Neutrophil (primary cell): ENCODE results near the gene GRK4.
A peak's percentile ranks its signal among the peaks of the same experiment; 100 is the strongest.

Experiments
- H3K27ac ChIP-seq: fragments of 200-600 bp; sonication (generic); 2 replicates; pipeline ENCODE4 v1.5.1; 2016; ENCODE audit warnings: mild to moderate bottlenecking, moderate library complexity
- H3K27me3 ChIP-seq: fragments of 200-600 bp; sonication (generic); 2 replicates; pipeline ENCODE4 v1.6.0; 2016; ENCODE audit warnings: mild to moderate bottlenecking
- H3K36me3 ChIP-seq: fragments of 200-600 bp; sonication (generic); 2 replicates; pipeline ENCODE4 v1.5.1; 2017
- H3K4me1 ChIP-seq, 2 experiments: fragments of 200-600 bp in 1 of 2; sonication (generic) in 1 of 2; 1 replicate in 1 of 2; 2 replicates in 1 of 2; pipeline versions ENCODE4 v1.5.1 to v1.6.1; 2013 to 2016; ENCODE audit warnings: low read depth in 1 of 2, low read length in 1 of 2, mild to moderate bottlenecking in 1 of 2, moderate library complexity in 1 of 2; ENCODE audit not compliant: control insufficient read depth in 1 of 2, insufficient read depth in 1 of 2
- H3K4me3 ChIP-seq, 2 experiments: fragments of 200-600 bp in 1 of 2; sonication (generic) in 1 of 2; 1 replicate in 1 of 2; 2 replicates in 1 of 2; pipeline ENCODE4 v1.5.1; 2013 to 2016; ENCODE audit warnings: low read depth in 1 of 2, low read length in 1 of 2, mild to moderate bottlenecking in 1 of 2, moderate library complexity in 1 of 2
- H3K9me3 ChIP-seq: fragments of 200-600 bp; sonication (generic); 2 replicates; pipeline ENCODE4 v1.5.1; 2016
- TF ChIP-seq, protein P1 (sequence below): fragments of 200-600 bp; sonication (generic); IDR thresholded peaks from 2 replicates; pipeline ENCODE4 v1.5.1; 2016; ENCODE audit warnings: antibody characterized with exemption

GRK4 gene

DNA sequence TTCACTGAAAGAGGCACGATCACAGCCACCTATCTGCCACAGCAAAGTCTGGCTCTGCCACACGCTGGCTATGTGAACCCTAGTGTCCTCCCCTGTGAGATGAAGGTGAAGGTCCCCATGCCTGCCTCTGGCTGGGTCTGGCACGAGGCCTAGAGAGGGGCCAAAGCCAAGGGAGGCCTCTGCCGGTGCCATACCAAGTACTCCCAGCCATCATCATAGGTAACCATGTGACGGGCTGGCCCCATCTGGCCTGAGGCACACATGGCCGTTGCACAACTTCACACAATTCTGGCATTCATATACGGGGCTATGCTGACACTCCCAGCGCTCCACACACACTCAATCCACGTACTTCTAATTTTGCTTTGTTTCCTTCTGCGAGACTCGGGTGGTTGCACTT is 15.4 kb upstream of the GRK4 start:
- H3K9me3 ChIP-seq = no peaks in the 10 kb centered on the region
- TF ChIP-seq, protein P1, sequence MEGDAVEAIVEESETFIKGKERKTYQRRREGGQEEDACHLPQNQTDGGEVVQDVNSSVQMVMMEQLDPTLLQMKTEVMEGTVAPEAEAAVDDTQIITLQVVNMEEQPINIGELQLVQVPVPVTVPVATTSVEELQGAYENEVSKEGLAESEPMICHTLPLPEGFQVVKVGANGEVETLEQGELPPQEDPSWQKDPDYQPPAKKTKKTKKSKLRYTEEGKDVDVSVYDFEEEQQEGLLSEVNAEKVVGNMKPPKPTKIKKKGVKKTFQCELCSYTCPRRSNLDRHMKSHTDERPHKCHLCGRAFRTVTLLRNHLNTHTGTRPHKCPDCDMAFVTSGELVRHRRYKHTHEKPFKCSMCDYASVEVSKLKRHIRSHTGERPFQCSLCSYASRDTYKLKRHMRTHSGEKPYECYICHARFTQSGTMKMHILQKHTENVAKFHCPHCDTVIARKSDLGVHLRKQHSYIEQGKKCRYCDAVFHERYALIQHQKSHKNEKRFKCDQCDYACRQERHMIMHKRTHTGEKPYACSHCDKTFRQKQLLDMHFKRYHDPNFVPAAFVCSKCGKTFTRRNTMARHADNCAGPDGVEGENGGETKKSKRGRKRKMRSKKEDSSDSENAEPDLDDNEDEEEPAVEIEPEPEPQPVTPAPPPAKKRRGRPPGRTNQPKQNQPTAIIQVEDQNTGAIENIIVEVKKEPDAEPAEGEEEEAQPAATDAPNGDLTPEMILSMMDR = no peak
- no peak overlapping the region for H3K4me3 ChIP-seq
- H3K27me3 ChIP-seq = no peaks in the 10 kb centered on the region
- no peaks in the 10 kb centered on the region for H3K4me1 ChIP-seq
- H3K27ac ChIP-seq = no peak overlapping the region
- H3K36me3 ChIP-seq = peaks cover 54% of the 10 kb centered on the region

GRCh38 chr4:2948895-2949781 is 14.2 kb upstream of the GRK4 start:
- TF ChIP-seq, protein P1 = no peak
- no peaks in the 10 kb centered on the region for H3K9me3 ChIP-seq
- H3K36me3 ChIP-seq = peaks cover 54% of the 10 kb centered on the region
- H3K27me3 ChIP-seq = no peaks in the 10 kb centered on the region
- H3K27ac ChIP-seq = no peak overlapping the region
- H3K4me1 ChIP-seq = no peaks in the 10 kb centered on the region
- H3K4me3 ChIP-seq = no peak overlapping the region

- no peak overlapping the region for H3K27ac ChIP-seq
- H3K4me1 ChIP-seq = no peaks in the 10 kb centered on the region
- no peaks in the 10 kb centered on the region for H3K27me3 ChIP-seq
- H3K36me3 ChIP-seq = peaks cover 54% of the 10 kb centered on the region
- H3K9me3 ChIP-seq = no peaks in the 10 kb centered on the region
- TF ChIP-seq, protein P1 = no peak
- no peak overlapping the region for H3K4me3 ChIP-seq
These were observed 13.6 kb upstream of the GRK4 start for GRCh38 chr4:2949782-2950125.

DNA sequence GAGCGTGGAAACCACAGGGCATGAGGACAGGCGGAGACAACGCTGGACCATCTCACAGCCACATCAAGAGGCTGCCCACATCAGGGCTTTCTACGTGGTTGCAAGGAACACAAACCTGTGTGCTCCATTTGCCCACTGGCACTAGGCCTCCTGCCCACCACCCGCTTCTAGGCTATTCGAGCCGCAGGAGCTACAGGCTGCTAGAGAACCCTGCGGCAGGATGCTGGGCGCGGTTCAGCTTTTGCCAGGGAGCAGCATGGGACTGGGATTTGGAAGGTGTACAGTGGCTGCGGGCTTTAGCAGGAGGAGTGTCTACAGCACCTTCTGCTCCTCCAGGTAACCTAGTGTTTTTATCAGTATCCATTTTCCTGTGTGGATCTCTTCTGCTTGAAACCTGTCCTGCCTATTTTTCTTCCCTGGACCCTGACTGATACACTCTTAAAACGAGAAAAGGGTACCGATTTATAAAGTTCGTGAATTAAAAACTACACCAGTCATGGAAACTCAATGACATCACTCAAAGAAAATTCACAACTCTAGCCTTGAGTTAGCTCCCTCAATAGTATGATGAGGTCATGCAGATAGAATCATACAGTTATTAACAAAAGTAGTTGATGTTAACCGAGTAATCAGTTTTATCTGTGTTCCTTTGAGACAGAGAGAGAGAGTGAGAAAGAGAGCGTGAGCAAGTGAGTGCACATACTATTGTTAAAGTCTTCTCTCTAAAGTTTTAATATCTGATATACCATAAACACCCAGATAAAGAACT is 13.0 kb upstream of the GRK4 start:
- H3K36me3 ChIP-seq = peaks cover 54% of the 10 kb centered on the region
- no peaks in the 10 kb centered on the region for H3K9me3 ChIP-seq
- no peaks in the 10 kb centered on the region for H3K4me1 ChIP-seq
- no peak overlapping the region for H3K4me3 ChIP-seq
- TF ChIP-seq, protein P1 = no peak
- H3K27ac ChIP-seq = no peak overlapping the region
- H3K27me3 ChIP-seq = no peaks in the 10 kb centered on the region

DNA sequence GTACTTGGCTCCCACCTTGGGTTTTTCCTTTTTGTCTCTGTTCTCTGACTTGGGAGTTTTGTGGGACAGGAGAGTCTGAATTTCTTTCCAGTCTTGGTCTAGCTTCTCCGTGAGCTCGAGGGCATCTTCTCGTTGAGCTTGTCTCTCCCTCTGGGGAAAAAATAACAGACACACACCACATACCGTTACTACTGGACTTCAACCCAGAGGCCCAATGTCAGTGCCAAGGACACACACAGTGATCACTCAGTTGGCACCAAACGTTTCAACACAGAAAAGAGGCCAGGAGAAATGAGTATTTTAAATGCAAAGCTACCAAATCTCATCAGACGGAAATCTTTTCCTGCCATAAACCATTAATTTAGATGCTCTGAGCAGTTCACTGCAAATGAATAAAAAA is 9.9 kb upstream of the GRK4 start:
- TF ChIP-seq, protein P1 = no peak
- no peaks in the 10 kb centered on the region for H3K27me3 ChIP-seq
- H3K9me3 ChIP-seq = no peaks in the 10 kb centered on the region
- peaks cover 25% of the 10 kb centered on the region for H3K36me3 ChIP-seq
- H3K4me1 ChIP-seq = no peaks in the 10 kb centered on the region
- peak overlapping the region; percentile 11 for H3K27ac ChIP-seq
- no peak overlapping the region for H3K4me3 ChIP-seq
